H9 (cell line): ENCODE measurements around the gene RTN1. TPM values are rescaled to one million over a fixed set of nuclear protein-coding genes. Genes with fewer than 3 reads are reported as not detected.
A peak's percentile ranks its signal among the peaks of the same experiment; 100 is the strongest.

Experiments
- DNase-seq: peaks from one replicate; pipeline ENCODE4 v3.0.0-alpha.2; 2017
- H2AFZ ChIP-seq: one replicate; pipeline ENCODE4 v1.6.1; 2013; ENCODE audit warnings: mild to moderate bottlenecking, low read length, control low read depth, moderate library complexity
- H2AK5ac ChIP-seq: 2 replicates; pipeline ENCODE4 v1.6.1; 2013; ENCODE audit warnings: low read length, control low read depth, mixed read lengths; ENCODE audit not compliant: insufficient read length
- H2BK120ac ChIP-seq: one replicate; pipeline ENCODE4 v1.6.1; 2013; ENCODE audit warnings: low read depth, mild to moderate bottlenecking, low read length, control low read depth, inconsistent platforms; ENCODE audit not compliant: poor library complexity, severe bottlenecking
- H2BK12ac ChIP-seq: 2 replicates; pipeline ENCODE4 v1.6.1; 2013; ENCODE audit warnings: low read length, control low read depth, mixed read lengths, low read depth; ENCODE audit not compliant: insufficient read length
- H2BK15ac ChIP-seq: 2 replicates; pipeline ENCODE4 v1.6.1; 2013; ENCODE audit warnings: low read depth, low read length, control low read depth
- H2BK20ac ChIP-seq: one replicate; pipeline ENCODE4 v1.6.1; 2013; ENCODE audit warnings: low read depth, mild to moderate bottlenecking, low read length, control low read depth, inconsistent platforms; ENCODE audit not compliant: poor library complexity, severe bottlenecking
- H2BK5ac ChIP-seq: 2 replicates; pipeline ENCODE4 v1.6.1; 2013; ENCODE audit warnings: low read length, control low read depth, mixed read lengths; ENCODE audit not compliant: insufficient read length
- H3K14ac ChIP-seq: 2 replicates; pipeline ENCODE4 v1.6.1; 2013; ENCODE audit warnings: low read length, control low read depth; ENCODE audit not compliant: insufficient read depth
- H3K18ac ChIP-seq: 2 replicates; pipeline ENCODE4 v1.6.1; 2013; ENCODE audit warnings: low read depth, mild to moderate bottlenecking, mixed read lengths, low read length, control low read depth; ENCODE audit not compliant: insufficient read length
- H3K23ac ChIP-seq: 2 replicates; pipeline ENCODE4 v1.6.1; 2013; ENCODE audit warnings: low read length, control low read depth, mixed read lengths, low read depth; ENCODE audit not compliant: insufficient read length
- H3K23me2 ChIP-seq: 2 replicates; pipeline ENCODE4 v1.6.1; 2013; ENCODE audit warnings: low read depth, mild to moderate bottlenecking, mixed read lengths, low read length, control low read depth; ENCODE audit not compliant: insufficient read length, poor library complexity, severe bottlenecking
- H3K27ac ChIP-seq: 2 replicates; pipeline ENCODE4 v1.5.1; 2013; ENCODE audit warnings: low read length, control low read depth, mixed read lengths, low read depth; ENCODE audit not compliant: insufficient read length
- H3K27me3 ChIP-seq: 2 replicates; pipeline ENCODE4 v1.6.1; 2013; ENCODE audit warnings: low read length, control low read depth, inconsistent platforms; ENCODE audit not compliant: insufficient read depth
- H3K4ac ChIP-seq: 2 replicates; pipeline ENCODE4 v1.6.1; 2013; ENCODE audit warnings: low read depth, mild to moderate bottlenecking, control low read depth, inconsistent platforms, low read length, moderate library complexity
- H3K4me1 ChIP-seq: 2 replicates; pipeline ENCODE4 v1.6.1; 2013; ENCODE audit warnings: low read length, control low read depth, inconsistent platforms; ENCODE audit not compliant: insufficient read depth
- H3K4me2 ChIP-seq: 2 replicates; pipeline ENCODE4 v1.6.1; 2013; ENCODE audit warnings: low read length, control low read depth, mixed read lengths; ENCODE audit not compliant: insufficient read length, insufficient read depth
- H3K56ac ChIP-seq: 2 replicates; pipeline ENCODE4 v1.6.1; 2013; ENCODE audit warnings: low read depth, mild to moderate bottlenecking, mixed read lengths, low read length, control low read depth; ENCODE audit not compliant: insufficient read length
- H3K79me1 ChIP-seq: 2 replicates; pipeline ENCODE4 v1.6.1; 2013; ENCODE audit warnings: low read depth, mild to moderate bottlenecking, moderate library complexity, low read length, control low read depth, inconsistent platforms; ENCODE audit not compliant: insufficient read depth, poor library complexity, severe bottlenecking
- H3K79me2 ChIP-seq: 2 replicates; pipeline ENCODE4 v1.6.1; 2013; ENCODE audit warnings: low read length, control low read depth, inconsistent platforms; ENCODE audit not compliant: insufficient read depth
- H3K9ac ChIP-seq: 2 replicates; pipeline ENCODE4 v1.6.1; 2013; ENCODE audit warnings: low read length, control low read depth, mixed read lengths; ENCODE audit not compliant: insufficient read length; ENCODE audit errors: extremely low read depth
- H3K9me3 ChIP-seq: one replicate; pipeline ENCODE4 v1.6.1; 2013; ENCODE audit warnings: low read depth, low read length, inconsistent platforms; ENCODE audit not compliant: control insufficient read depth
- H3T11ph ChIP-seq: one replicate; pipeline ENCODE4 v1.6.1; 2013; ENCODE audit warnings: mild to moderate bottlenecking, low read length, control low read depth, inconsistent platforms
- H4K20me1 ChIP-seq: one replicate; pipeline ENCODE4 v1.6.1; 2013; ENCODE audit not compliant: control insufficient read depth, insufficient read length, insufficient read depth
- H4K5ac ChIP-seq: 2 replicates; pipeline ENCODE4 v1.6.1; 2013; ENCODE audit warnings: low read depth, mild to moderate bottlenecking, mixed read lengths, low read length, control low read depth; ENCODE audit not compliant: insufficient read length
- H4K8ac ChIP-seq: replicated peaks from 2 replicates; pipeline ENCODE4 v1.6.1; 2013; ENCODE audit warnings: low read length, control low read depth, mixed read lengths, low read depth; ENCODE audit not compliant: insufficient read length
- H4K91ac ChIP-seq: 2 replicates; pipeline ENCODE4 v1.6.1; 2013; ENCODE audit warnings: low read depth, mild to moderate bottlenecking, moderate library complexity, mixed read lengths, low read length, control low read depth; ENCODE audit not compliant: insufficient read length
- H3K27ac Mint-ChIP-seq, 3 experiments: 2 replicates in 2 of 3; 3 replicates in 1 of 3; pipeline ENCODE4 v1.8.0; 2020 to 2021; ENCODE audit warnings: mixed read lengths in 3 of 3, mild to moderate bottlenecking in 1 of 3, moderate library complexity in 1 of 3
- H3K27me3 Mint-ChIP-seq: 2 replicates; pipeline ENCODE4 v1.8.0; 2021; ENCODE audit warnings: low read depth, mild to moderate bottlenecking, moderate library complexity, mixed read lengths
- H3K36me3 Mint-ChIP-seq, 3 experiments: 2 replicates in 2 of 3; 3 replicates in 1 of 3; pipeline ENCODE4 v1.8.0; 2020 to 2021; ENCODE audit warnings: low read depth in 3 of 3, mixed read lengths in 3 of 3; ENCODE audit not compliant: insufficient read depth in 1 of 3
- H3K4me1 Mint-ChIP-seq, 2 experiments: 2 replicates each; pipeline ENCODE4 v1.8.0; 2020; ENCODE audit warnings: mixed read lengths in 2 of 2
- H3K4me3 Mint-ChIP-seq, 2 experiments: 2 replicates in 1 of 2; 3 replicates in 1 of 2; pipeline ENCODE4 v1.8.0; 2020 to 2021; ENCODE audit warnings: mild to moderate bottlenecking in 2 of 2, mixed read lengths in 2 of 2, moderate library complexity in 1 of 2
- H3K9me3 Mint-ChIP-seq, 2 experiments: 2 replicates in 1 of 2; 3 replicates in 1 of 2; pipeline ENCODE4 v1.8.0; 2020; ENCODE audit warnings: mild to moderate bottlenecking in 2 of 2, mixed read lengths in 2 of 2, moderate library complexity in 1 of 2
- CTCF ChIP-seq: fragments of 200-600 bp; sonication (generic); conservative IDR thresholded peaks from 3 replicates; pipeline ENCODE4 v1.8.0; 2021; ENCODE audit warnings: antibody characterized with exemption, mild to moderate bottlenecking
- WGBS: extraction: QIAGEN DNeasy Blood & Tissue Kit; methylation state at CpG from one replicate; pipeline ENCODE4 v1.1.7; 2013; ENCODE audit warnings: missing lambda C conversion rate, low lambda C conversion rate, mixed read lengths; ENCODE audit not compliant: insufficient read length; ENCODE audit errors: extremely low coverage; 5-methylcytosine and 5-hydroxymethylcytosine counted together
- total RNA-seq: library from RNA; stranded (reverse); gene quantifications from 2 replicates; pipeline ENCODE4 v1.2.1, GENCODE V29; 2021

The RTN1 gene
- total RNA-seq, 1 experiment from 2014 or later, result 1.8 TPM

DNA sequence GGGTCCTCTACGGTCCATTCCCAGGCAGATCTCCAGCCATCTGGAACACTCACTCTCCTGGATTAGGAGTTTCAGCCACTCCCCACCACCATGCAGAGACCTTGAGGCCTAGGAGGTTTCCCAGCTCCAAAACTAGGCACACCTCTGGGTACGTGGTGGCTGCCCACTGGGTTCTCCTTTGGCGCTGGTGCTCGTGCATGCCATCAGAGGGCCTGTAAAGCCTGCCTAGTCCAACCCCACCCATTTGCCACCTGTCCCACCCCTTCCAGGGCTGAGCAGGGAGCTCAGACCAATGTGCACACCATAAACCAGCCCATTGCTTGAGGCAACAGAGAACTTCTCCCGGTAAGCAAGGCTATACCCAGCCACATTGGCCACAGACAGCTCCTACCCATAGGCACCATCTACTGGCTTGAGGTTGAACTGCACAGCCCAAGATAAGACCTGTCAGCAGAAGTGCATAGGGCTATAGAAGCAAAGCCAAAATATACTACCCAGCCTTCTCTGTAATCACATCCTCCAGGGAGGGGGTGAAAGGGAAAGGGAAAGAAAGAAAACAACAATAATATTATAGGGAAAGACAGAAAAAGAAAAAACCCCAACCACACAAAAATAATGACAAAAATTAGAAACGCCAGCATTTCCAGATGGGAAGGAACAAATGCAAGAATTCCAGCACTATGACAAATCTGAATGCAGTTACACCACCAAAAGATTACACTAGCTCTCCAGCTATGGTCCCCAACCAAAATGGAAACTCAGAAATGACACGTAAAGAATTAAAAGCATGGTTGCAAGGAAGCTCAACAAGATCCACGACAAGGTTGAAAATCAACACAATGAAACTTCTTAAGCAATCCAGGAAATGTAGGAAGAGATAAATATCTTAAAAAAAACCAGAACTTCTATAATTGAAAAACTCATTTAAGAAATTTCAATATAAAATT, 182.1 kb downstream of the RTN1 start:
- Histone ChIP-seq H3K79me1 (no peaks in the 10 kb centered on the region), H3K4ac (no peak overlapping the region), H3K4me1 (no peaks in the 10 kb centered on the region), H3K56ac (no peak overlapping the region), H3K18ac (no peak overlapping the region), H3K9me3 (no peaks in the 10 kb centered on the region), H2BK12ac (no peak overlapping the region), H3K27me3 (no peaks in the 10 kb centered on the region), H3K9ac (no peak overlapping the region), H2BK20ac (no peak overlapping the region), H4K8ac (no peak overlapping the region), H3K23me2 (no peaks in the 10 kb centered on the region), H3K79me2 (no peaks in the 10 kb centered on the region), H3K14ac (no peak overlapping the region), H2AFZ (no peak overlapping the region), H4K5ac (no peak overlapping the region), H2BK15ac (no peak overlapping the region), H4K20me1 (no peaks in the 10 kb centered on the region), H3K27ac (no peak overlapping the region), H2AK5ac (no peak overlapping the region), H3K23ac (no peak overlapping the region), H2BK120ac (no peak overlapping the region), H3T11ph (no peak overlapping the region), H4K91ac (no peak overlapping the region), H3K4me2 (no peak overlapping the region), H2BK5ac (no peak overlapping the region)
- peaks cover 3% of the 10 kb centered on the region for H3K27me3 Mint-ChIP-seq
- no CpG with 5 or more reads among the region's 8 CpGs for WGBS
- H3K4me1 Mint-ChIP-seq, result peaks cover 3% of the 10 kb centered on the region in 2 experiments; a peak in 3 of 4 replicates
- H3K9me3 Mint-ChIP-seq, result no peaks in the 10 kb centered on the region; a peak in 2 of 5 replicates
- no peaks in the 10 kb centered on the region; a peak in 1 of 7 replicates for H3K36me3 Mint-ChIP-seq
- peak; percentile 80 for DNase-seq
- no peak overlapping the region for H3K27ac Mint-ChIP-seq
- H3K4me3 Mint-ChIP-seq, result no peak overlapping the region
- TF ChIP-seq CTCF, result peak; percentile 80
